ENCODE measurements around the gene PKD2L1. TPM values are rescaled to one million over a fixed set of nuclear protein-coding genes. Genes with fewer than 3 reads are reported as not detected.

PKD2L1 gene
- total RNA-seq, 1 donor from 2014 or later = 0.44 TPM

DNA sequence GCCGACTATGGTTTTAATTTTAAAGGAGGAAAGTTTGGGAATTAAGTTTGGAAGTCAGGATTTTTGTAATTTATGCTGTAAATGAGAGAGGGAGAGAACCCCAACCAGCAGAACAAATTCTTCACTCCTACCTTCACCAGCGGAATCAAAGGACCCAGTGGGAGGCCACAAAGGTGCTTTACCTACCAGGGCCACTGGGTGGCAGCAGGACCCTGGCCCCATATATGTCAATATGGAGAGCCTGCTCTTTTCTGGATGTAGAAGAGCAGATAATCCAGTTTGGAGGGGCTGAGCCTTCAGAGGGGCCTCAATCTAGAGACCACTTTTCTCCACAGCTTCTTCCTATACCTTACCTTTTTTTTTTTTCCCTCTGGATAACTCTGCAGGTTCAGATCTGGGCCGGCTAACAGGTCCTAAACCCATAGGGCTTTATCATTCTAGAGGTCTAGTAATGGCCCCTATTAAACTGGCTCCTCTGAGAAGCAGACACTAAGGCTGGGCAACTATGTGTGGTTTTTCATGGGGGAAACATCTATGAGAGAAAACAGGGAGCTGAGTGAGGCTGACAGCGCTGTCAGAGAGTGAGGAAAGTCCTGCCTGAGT lies 8.5 kb upstream of the PKD2L1 start:
- TF ChIP-seq, protein P1, sequence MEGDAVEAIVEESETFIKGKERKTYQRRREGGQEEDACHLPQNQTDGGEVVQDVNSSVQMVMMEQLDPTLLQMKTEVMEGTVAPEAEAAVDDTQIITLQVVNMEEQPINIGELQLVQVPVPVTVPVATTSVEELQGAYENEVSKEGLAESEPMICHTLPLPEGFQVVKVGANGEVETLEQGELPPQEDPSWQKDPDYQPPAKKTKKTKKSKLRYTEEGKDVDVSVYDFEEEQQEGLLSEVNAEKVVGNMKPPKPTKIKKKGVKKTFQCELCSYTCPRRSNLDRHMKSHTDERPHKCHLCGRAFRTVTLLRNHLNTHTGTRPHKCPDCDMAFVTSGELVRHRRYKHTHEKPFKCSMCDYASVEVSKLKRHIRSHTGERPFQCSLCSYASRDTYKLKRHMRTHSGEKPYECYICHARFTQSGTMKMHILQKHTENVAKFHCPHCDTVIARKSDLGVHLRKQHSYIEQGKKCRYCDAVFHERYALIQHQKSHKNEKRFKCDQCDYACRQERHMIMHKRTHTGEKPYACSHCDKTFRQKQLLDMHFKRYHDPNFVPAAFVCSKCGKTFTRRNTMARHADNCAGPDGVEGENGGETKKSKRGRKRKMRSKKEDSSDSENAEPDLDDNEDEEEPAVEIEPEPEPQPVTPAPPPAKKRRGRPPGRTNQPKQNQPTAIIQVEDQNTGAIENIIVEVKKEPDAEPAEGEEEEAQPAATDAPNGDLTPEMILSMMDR (IDR thresholded peaks at IDR 0.05; ENCODE audit: partially characterized antibody, unreplicated experiment) = peak; percentile 84
- Mint-ChIP-seq H3K4me3 (ENCODE audit: unreplicated experiment) (no peak overlapping the region), H3K36me3 (ENCODE audit: unreplicated experiment) (no peaks in the 10 kb centered on the region), H3K27me3 (ENCODE audit: unreplicated experiment) (peaks cover 8% of the 10 kb centered on the region), H3K9me3 (ENCODE audit: unreplicated experiment) (peaks cover 7% of the 10 kb centered on the region), H3K27ac (ENCODE audit: unreplicated experiment) (no peak overlapping the region), H3K4me1 (ENCODE audit: low read depth, unreplicated experiment) (peaks cover 20% of the 10 kb centered on the region)
- peak; percentile 86 for DNase-seq

DNA sequence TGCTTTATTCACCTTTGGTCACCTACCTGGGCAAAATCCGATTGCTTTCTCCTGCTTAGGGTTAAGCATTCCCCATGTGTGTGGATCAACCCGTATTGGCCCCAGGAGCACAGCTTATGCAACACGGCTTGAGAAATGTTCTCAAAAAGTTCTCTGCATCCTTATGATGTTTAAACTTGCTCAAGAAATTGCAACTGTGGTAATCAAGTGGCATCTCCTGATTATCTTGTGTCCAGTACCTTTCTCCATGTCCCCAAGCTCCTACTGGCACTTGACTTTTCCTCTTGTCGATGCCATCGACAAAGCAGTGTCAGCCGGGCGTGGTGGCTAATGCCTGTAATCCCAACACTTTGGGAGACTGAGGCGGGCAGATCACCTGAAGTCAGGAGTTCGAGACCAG lies 4.7 kb upstream of the PKD2L1 start:
- no peak for DNase-seq
- Mint-ChIP-seq H3K36me3 (ENCODE audit: unreplicated experiment) (no peaks in the 10 kb centered on the region), H3K4me3 (ENCODE audit: unreplicated experiment) (no peak overlapping the region), H3K27ac (ENCODE audit: unreplicated experiment) (no peak overlapping the region), H3K27me3 (ENCODE audit: unreplicated experiment) (peaks cover 5% of the 10 kb centered on the region), H3K9me3 (ENCODE audit: unreplicated experiment) (peaks cover 4% of the 10 kb centered on the region), H3K4me1 (ENCODE audit: low read depth, unreplicated experiment) (peaks cover 10% of the 10 kb centered on the region)
- TF ChIP-seq, protein P1 (IDR thresholded peaks at IDR 0.05; ENCODE audit: partially characterized antibody, unreplicated experiment) = no peak

DNA sequence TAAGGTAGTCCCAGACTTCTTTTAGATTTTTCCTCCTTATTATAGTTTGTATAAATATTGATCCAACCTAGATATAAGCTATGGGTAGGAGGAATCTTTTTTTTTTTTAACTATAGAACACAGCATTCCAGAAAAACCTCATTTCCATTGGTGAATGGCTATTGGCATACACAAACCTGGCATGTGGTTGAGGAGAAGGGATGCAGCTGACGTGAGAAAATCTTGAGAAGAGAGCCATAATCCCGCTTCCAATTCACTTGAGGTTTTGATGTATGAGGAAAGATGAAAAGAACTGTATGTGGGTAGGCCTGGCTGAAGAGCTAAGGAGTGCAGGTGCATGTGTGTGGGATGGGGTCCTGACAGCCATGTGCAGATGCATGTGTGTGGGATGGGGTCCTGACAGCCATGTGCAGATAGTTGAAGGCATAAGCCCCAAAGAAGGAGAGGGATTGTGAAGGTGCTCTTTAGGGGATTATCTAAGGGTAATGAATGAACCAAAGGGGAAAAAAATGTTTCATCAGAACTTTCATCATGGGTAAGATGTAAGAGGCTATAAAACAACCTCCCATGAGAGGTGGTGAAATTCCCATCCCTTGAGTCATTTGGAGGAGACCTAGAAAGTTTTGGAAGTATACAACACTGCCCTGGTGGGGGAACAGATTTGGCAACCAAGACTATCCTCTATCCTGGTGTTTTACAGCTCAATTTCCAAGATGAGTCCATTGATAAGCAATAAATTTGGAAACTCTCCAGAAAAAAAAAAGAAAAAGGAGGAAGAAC lies 3.8 kb upstream of the PKD2L1 start:
- Mint-ChIP-seq H3K9me3 (ENCODE audit: unreplicated experiment) (peaks cover 6% of the 10 kb centered on the region), H3K4me3 (ENCODE audit: unreplicated experiment) (no peak overlapping the region), H3K4me1 (ENCODE audit: low read depth, unreplicated experiment) (peaks cover 12% of the 10 kb centered on the region), H3K36me3 (ENCODE audit: unreplicated experiment) (no peaks in the 10 kb centered on the region), H3K27ac (ENCODE audit: unreplicated experiment) (no peak overlapping the region), H3K27me3 (ENCODE audit: unreplicated experiment) (peaks cover 5% of the 10 kb centered on the region)
- TF ChIP-seq, protein P1 (IDR thresholded peaks at IDR 0.05; ENCODE audit: partially characterized antibody, unreplicated experiment) = no peak
- no peak for DNase-seq

DNA sequence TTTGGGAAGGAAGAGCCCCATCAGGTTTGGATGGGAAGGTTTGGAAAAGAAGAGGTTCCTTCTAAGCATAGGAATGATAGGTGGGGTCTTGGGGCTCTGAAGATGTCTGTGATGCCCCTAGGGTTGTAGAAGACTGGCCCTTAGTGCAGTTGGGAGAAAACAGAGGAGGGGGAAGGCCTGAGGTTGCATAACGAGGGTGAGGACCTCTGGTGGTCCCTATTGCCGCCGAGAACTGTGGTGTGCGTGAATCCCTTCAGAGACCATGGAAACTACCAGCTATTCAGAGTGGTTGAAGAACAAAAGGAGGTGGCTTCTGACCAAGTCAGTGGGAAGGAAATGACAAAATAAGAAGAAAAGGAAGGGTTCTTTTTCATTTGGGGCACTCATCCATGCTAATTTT lies 3.1 kb upstream of the PKD2L1 start:
- Mint-ChIP-seq H3K36me3 (ENCODE audit: unreplicated experiment) (no peaks in the 10 kb centered on the region), H3K4me1 (ENCODE audit: low read depth, unreplicated experiment) (peaks cover 13% of the 10 kb centered on the region), H3K9me3 (ENCODE audit: unreplicated experiment) (peaks cover 6% of the 10 kb centered on the region), H3K27me3 (ENCODE audit: unreplicated experiment) (peaks cover 5% of the 10 kb centered on the region), H3K4me3 (ENCODE audit: unreplicated experiment) (no peak overlapping the region), H3K27ac (ENCODE audit: unreplicated experiment) (no peak overlapping the region)
- DNase-seq = no peak
- TF ChIP-seq, protein P1 (IDR thresholded peaks at IDR 0.05; ENCODE audit: partially characterized antibody, unreplicated experiment) = no peak

DNA sequence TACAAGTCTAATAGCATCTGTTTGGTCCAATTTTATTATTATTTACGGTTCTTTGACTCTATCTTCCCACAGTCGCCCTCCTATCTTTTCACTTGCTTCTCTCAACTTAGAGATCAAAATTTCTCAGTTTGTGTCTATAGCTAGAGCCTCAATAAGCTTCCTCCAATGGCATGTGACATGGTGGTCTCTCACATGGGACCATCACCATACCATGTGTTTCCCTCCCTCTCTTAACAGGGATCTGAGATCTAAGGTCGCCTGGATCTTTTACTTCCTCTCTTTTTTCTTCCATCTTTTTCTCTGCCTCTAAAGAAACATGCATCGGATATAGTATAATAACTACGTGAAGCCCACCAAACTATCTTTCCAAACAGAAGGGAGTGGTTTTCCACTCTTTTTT lies 1.8 kb downstream of the PKD2L1 start:
- DNase-seq = no peak
- H3K27me3 Mint-ChIP-seq (ENCODE audit: unreplicated experiment) = peaks cover 5% of the 10 kb centered on the region
- H3K27ac Mint-ChIP-seq (ENCODE audit: unreplicated experiment) = no peak overlapping the region
- H3K4me3 Mint-ChIP-seq (ENCODE audit: unreplicated experiment) = no peak overlapping the region
- no peaks in the 10 kb centered on the region for H3K36me3 Mint-ChIP-seq (ENCODE audit: unreplicated experiment)
- TF ChIP-seq, protein P1 (IDR thresholded peaks at IDR 0.05; ENCODE audit: partially characterized antibody, unreplicated experiment) = no peak
- H3K9me3 Mint-ChIP-seq (ENCODE audit: unreplicated experiment) = peaks cover 6% of the 10 kb centered on the region
- peaks cover 13% of the 10 kb centered on the region for H3K4me1 Mint-ChIP-seq (ENCODE audit: low read depth, unreplicated experiment)

All from glutamatergic neuron (in vitro differentiated cells).